Measurements from ENCODE around the gene GGNBP2.

- TF ChIP-seq CTCF (IDR thresholded peaks at IDR 0.05), result no peak
- TF ChIP-seq POLR2A (IDR thresholded peaks at IDR 0.05; ENCODE audit: low read depth), result no peak
- no peak for TF ChIP-seq POLR2AphosphoS5 (IDR thresholded peaks at IDR 0.05)
These were observed 32.1 kb upstream of the GGNBP2 start for GRCh38 chr17:36512641-36513040.

Data from esophagus muscularis mucosa (tissue), 3 donors.